ACC112 (cell line): ENCODE measurements around the gene VDAC1.

Experiments used
- H2AFZ ChIP-seq: fragments of 200-600 bp; sonication (generic); one replicate; pipeline ENCODE4 v1.6.0; 2017; ENCODE audit warnings: antibody characterized with exemption, low read length; ENCODE audit not compliant: unreplicated experiment
- H3K27ac ChIP-seq: fragments of 200-600 bp; sonication (generic); 2 replicates; pipeline ENCODE4 v1.5.1; 2014; ENCODE audit warnings: low read depth, mild to moderate bottlenecking, antibody characterized with exemption, low read length, moderate library complexity
- H3K27me3 ChIP-seq: fragments of 200-600 bp; sonication (generic); 2 replicates; pipeline ENCODE4 v1.6.1; 2014; ENCODE audit warnings: mild to moderate bottlenecking, antibody characterized with exemption, low read length, moderate library complexity, mixed read lengths; ENCODE audit not compliant: insufficient read depth
- H3K36me3 ChIP-seq: fragments of 200-600 bp; sonication (generic); 2 replicates; pipeline ENCODE4 v1.6.1; 2016; ENCODE audit warnings: mild to moderate bottlenecking, antibody characterized with exemption, low read length, moderate library complexity, mixed read lengths; ENCODE audit not compliant: insufficient read depth
- H3K4me1 ChIP-seq: fragments of 200-600 bp; sonication (generic); one replicate; pipeline ENCODE4 v1.6.1; 2016; ENCODE audit warnings: low read length, mixed read lengths; ENCODE audit not compliant: insufficient read depth, unreplicated experiment, control insufficient read depth
- H3K4me3 ChIP-seq: fragments of 200-600 bp; sonication (generic); 2 replicates; pipeline ENCODE4 v1.5.1; 2014; ENCODE audit warnings: mild to moderate bottlenecking, low read depth, low read length
- H3K79me2 ChIP-seq: fragments of 200-600 bp; sonication (generic); one replicate; pipeline ENCODE4 v1.6.0; 2016; ENCODE audit warnings: low read length; ENCODE audit not compliant: control insufficient read depth, unreplicated experiment, insufficient read depth

VDAC1 gene

GRCh38 chr5:133995341-133995740 is 9.4 kb downstream of the VDAC1 start:
- H3K4me1 ChIP-seq, result peaks cover 60% of the 10 kb centered on the region
- H2AFZ ChIP-seq, result no peak overlapping the region
- H3K27me3 ChIP-seq, result no peaks in the 10 kb centered on the region
- no peak overlapping the region for H3K27ac ChIP-seq
- peaks cover 6% of the 10 kb centered on the region; the same call in 1 of the 2 replicates for H3K36me3 ChIP-seq
- no peak overlapping the region for H3K4me3 ChIP-seq
- peaks cover 95% of the 10 kb centered on the region for H3K79me2 ChIP-seq

DNA sequence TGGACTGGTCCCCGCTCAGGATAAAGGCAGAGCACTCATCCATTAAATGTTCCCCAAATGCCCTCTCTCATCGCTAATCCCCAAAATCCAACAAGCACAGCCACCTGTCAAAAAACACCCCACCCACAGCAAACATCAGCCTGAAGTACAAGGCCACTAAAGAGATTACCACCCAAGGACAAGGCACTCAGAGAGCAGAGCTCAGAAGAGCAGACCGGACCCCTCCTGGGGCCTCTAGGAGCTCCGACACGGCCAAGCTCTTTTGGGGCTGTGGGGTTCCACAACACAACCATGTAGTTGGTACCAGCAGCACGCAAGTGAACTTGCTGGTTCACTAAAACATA is 9.8 kb downstream of the VDAC1 start:
- H3K4me1 ChIP-seq, result peaks cover 56% of the 10 kb centered on the region

DNA sequence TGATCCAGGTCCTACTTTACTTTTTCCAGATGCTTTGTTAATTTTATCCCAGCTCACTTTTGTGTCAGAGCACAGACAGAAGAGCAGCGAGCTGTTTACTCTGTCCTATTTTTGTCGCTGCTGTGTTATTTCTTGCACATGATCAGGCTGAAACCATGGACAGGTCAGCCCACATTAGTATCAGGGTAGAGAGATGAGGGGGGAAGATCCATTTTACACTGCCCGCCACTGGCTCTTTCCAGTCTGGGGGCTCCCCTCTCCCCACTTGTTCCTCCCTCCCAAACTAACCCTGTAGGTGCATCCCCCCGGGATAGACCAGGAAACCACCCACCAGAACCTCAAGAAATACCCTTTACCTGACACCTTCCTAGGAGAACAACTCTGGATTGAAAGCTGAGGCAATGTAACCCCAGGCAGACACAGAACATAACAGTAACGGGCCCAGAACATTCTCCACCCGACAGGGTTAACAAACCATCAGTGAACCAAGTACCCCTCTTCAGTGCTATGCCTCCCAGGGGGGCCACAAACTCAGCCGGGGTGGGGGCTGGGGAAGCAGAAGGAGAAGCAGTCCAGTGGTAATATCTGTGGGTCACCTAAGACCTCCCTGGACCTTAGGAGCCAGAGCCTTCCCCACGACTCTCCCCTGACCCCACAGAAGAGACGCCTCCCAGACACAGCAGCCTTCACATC is 10.3 kb downstream of the VDAC1 start:
- peaks cover 51% of the 10 kb centered on the region for H3K4me1 ChIP-seq
- no peak overlapping the region for H3K4me3 ChIP-seq

More for the DNA sequence above, 9.8 kb downstream of the VDAC1 start:
- Histone ChIP-seq H3K27me3 (no peaks in the 10 kb centered on the region), H3K4me3 (no peak overlapping the region), H3K27ac (no peak overlapping the region), H2AFZ (no peak overlapping the region), H3K36me3 (peaks cover 10% of the 10 kb centered on the region; the same call in 1 of the 2 replicates), H3K79me2 (peaks cover 95% of the 10 kb centered on the region)

GRCh38 chr5:133993185-133993936 is 11.4 kb downstream of the VDAC1 start:
- peaks cover 50% of the 10 kb centered on the region for H3K4me1 ChIP-seq
- H3K27ac ChIP-seq, result peak overlapping the region; percentile 61
- peaks cover 15% of the 10 kb centered on the region for H3K36me3 ChIP-seq

More for the DNA sequence above, 10.3 kb downstream of the VDAC1 start:
- Histone ChIP-seq H3K27me3 (no peaks in the 10 kb centered on the region), H2AFZ (no peak overlapping the region), H3K79me2 (peaks cover 95% of the 10 kb centered on the region), H3K36me3 (peaks cover 10% of the 10 kb centered on the region; the same call in 1 of the 2 replicates), H3K27ac (0 out of 2 replicates have a peak overlapping the region, but pooled peaks have one; percentile 6)

DNA sequence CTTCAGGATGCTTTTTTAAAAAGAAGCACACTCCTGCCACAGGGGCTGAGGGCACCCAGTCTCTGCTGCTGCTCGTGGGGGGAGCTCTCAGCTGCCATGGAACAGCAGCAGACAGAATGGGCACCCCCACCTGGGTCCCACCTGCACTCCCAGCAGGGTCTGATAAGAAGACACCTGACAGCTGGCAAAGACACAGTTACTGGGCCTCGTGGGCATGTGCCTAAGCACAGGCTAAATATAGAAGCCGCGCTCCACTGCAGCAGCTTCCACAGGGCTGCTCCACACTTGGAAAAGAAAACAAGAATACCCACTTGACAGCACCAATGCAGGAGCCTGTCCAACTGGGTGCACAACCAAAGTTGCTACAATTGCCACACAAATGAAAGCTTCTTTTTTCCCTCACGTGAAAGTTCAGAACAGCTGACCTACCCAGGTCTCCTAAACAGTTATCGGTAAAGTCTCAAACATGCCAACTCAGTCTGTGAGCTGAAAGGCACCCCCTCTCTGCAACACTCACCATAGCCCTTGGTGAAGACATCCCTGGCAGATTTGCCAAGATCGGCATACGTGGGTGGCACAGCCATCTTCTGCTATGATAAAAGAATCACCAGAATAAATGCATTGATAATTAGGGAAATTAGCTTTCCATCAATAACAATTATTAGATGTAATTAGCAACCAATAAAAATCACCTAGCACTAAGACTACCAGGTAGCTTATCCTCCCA is 12.2 kb downstream of the VDAC1 start:
- no peaks in the 10 kb centered on the region for H3K27me3 ChIP-seq
- peaks cover 20% of the 10 kb centered on the region for H3K36me3 ChIP-seq
- H2AFZ ChIP-seq, result no peak overlapping the region
- peaks cover 50% of the 10 kb centered on the region for H3K4me1 ChIP-seq
- H3K4me3 ChIP-seq, result no peak overlapping the region
- H3K27ac ChIP-seq, result peak overlapping the region; percentile 61; the same call in 1 of the 2 replicates
- peaks cover 86% of the 10 kb centered on the region for H3K79me2 ChIP-seq

More at GRCh38 chr5:133993185-133993936, 11.4 kb downstream of the VDAC1 start:
- Histone ChIP-seq H3K79me2 (peaks cover 89% of the 10 kb centered on the region), H3K4me3 (no peak overlapping the region), H2AFZ (no peak overlapping the region), H3K27me3 (no peaks in the 10 kb centered on the region)

- Histone ChIP-seq H3K27ac (no peak overlapping the region), H3K79me2 (peaks cover 88% of the 10 kb centered on the region), H3K27me3 (no peaks in the 10 kb centered on the region), H2AFZ (no peak overlapping the region), H3K4me1 (peaks cover 42% of the 10 kb centered on the region), H3K4me3 (no peak overlapping the region), H3K36me3 (peaks cover 30% of the 10 kb centered on the region)
Measured at GRCh38 chr5:133991171-133991910, 13.4 kb downstream of the VDAC1 start.

DNA sequence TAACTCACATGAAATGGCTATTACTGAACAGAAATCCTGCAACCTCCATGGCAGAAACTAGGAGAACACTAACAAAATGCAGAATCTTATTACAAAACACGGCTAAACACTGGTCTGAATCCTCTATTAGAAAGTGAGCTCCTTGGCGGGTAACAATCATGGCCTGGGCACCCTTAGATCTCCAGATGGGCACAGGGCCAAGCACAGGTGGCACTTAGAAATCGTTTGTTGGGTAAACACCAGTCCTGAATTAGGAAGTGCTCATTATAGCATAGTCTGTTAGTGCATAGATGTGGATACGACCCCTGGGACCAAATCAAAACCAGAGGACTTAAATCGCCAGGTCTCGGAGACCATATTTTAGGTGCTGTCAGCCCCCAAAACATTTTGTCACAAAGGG is 14.4 kb downstream of the VDAC1 start:
- Histone ChIP-seq H3K4me3 (no peak overlapping the region), H2AFZ (no peak overlapping the region), H3K36me3 (peaks cover 30% of the 10 kb centered on the region), H3K27me3 (no peaks in the 10 kb centered on the region), H3K27ac (no peak overlapping the region), H3K79me2 (peaks cover 88% of the 10 kb centered on the region), H3K4me1 (peaks cover 41% of the 10 kb centered on the region)

GRCh38 chr5:133985540-133986180 is 19.1 kb downstream of the VDAC1 start:
- Histone ChIP-seq H3K4me1 (peaks cover 9% of the 10 kb centered on the region), H3K27ac (no peak overlapping the region), H3K79me2 (peaks cover 64% of the 10 kb centered on the region), H3K4me3 (no peak overlapping the region), H3K27me3 (no peaks in the 10 kb centered on the region), H2AFZ (no peak overlapping the region), H3K36me3 (peaks cover 34% of the 10 kb centered on the region)

GRCh38 chr5:133983674-133984073 is 21.1 kb downstream of the VDAC1 start:
- H3K36me3 ChIP-seq, result peaks cover 24% of the 10 kb centered on the region
- H3K4me3 ChIP-seq, result no peak overlapping the region
- H3K27me3 ChIP-seq, result no peaks in the 10 kb centered on the region
- no peak overlapping the region for H2AFZ ChIP-seq
- peaks cover 9% of the 10 kb centered on the region for H3K4me1 ChIP-seq
- H3K27ac ChIP-seq, result no peak overlapping the region
- H3K79me2 ChIP-seq, result peaks cover 58% of the 10 kb centered on the region

DNA sequence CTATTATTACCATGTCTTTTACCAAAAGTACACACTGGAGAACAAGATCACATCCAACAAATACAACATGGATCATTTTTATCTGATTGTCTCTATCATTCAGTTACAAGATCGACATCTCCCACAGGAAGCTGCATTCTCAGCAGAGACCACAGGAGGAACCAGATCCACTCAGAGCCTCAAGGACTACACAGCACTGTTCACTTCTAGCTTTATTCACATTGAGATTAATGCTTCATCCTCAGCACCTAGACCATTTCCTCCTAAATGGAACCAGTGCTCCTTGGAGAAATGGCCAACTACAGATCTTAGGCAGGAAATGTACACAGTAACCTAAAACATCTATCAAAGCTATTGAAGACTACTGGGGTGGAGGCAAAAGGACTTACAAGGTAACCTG is 23.1 kb downstream of the VDAC1 start:
- Histone ChIP-seq H2AFZ (no peak overlapping the region), H3K36me3 (peaks cover 17% of the 10 kb centered on the region), H3K4me1 (peaks cover 23% of the 10 kb centered on the region), H3K4me3 (no peak overlapping the region), H3K27ac (no peak overlapping the region), H3K27me3 (no peaks in the 10 kb centered on the region), H3K79me2 (peaks cover 48% of the 10 kb centered on the region)
